GM21786 (cell line): ENCODE data around the gene SMTNL1.
A peak's percentile ranks its signal among the peaks of the same experiment; 100 is the strongest.

Experiments
- ATAC-seq: cut with Tn5 transposase; IDR thresholded peaks from one replicate; pipeline ENCODE4 v1.9.1; 2021; ENCODE audit not compliant: unreplicated experiment

Gene SMTNL1

GRCh38 chr11:57543593-57543992, 6.2 kb downstream of the SMTNL1 start:
- no peak for ATAC-seq

- no peak for ATAC-seq
Measured at GRCh38 chr11:57544566-57544965, 7.2 kb downstream of the SMTNL1 start.

GRCh38 chr11:57545883-57546282, 8.5 kb downstream of the SMTNL1 start:
- ATAC-seq = no peak

- no peak for ATAC-seq
Measured at GRCh38 chr11:57546451-57546850, 9.1 kb downstream of the SMTNL1 start.

GRCh38 chr11:57546869-57547475, 9.6 kb downstream of the SMTNL1 start:
- peak; percentile 56 for ATAC-seq

- peak; percentile 91 for ATAC-seq
Measured at GRCh38 chr11:57547854-57548377, 10.5 kb downstream of the SMTNL1 start.

GRCh38 chr11:57549983-57550382, 12.6 kb downstream of the SMTNL1 start:
- no peak for ATAC-seq

GRCh38 chr11:57551941-57552340, 14.5 kb downstream of the SMTNL1 start:
- no peak for ATAC-seq

GRCh38 chr11:57552479-57552878, 15.1 kb downstream of the SMTNL1 start:
- no peak for ATAC-seq

- ATAC-seq = no peak
Measured at GRCh38 chr11:57555393-57555792, 18.0 kb downstream of the SMTNL1 start.

GRCh38 chr11:57556041-57556440, 18.6 kb downstream of the SMTNL1 start:
- ATAC-seq = no peak

- ATAC-seq = no peak
Measured at GRCh38 chr11:57560146-57560545, 22.8 kb downstream of the SMTNL1 start.

- ATAC-seq = no peak
Measured at GRCh38 chr11:57562596-57562995, 25.2 kb downstream of the SMTNL1 start.

- peak; percentile 62 for ATAC-seq
Measured at GRCh38 chr11:57566005-57566904, 28.9 kb downstream of the SMTNL1 start.

GRCh38 chr11:57566905-57567514, 29.6 kb downstream of the SMTNL1 start:
- peak; percentile 1 for ATAC-seq

- ATAC-seq = peak; percentile 44
Measured at GRCh38 chr11:57567515-57568329, 30.3 kb downstream of the SMTNL1 start, which contains the start of gene UBE2L6. Gene UBE2L6, minus strand, starts transcription at chr11:57567672. Its CDS starts 61 bp downstream, at chr11:57567611.

GRCh38 chr11:57568330-57568766, 31.0 kb downstream of the SMTNL1 start:
- ATAC-seq = peak; percentile 61

- no peak for ATAC-seq
Measured at GRCh38 chr11:57571606-57572005, 34.2 kb downstream of the SMTNL1 start.

GRCh38 chr11:57574061-57574460, 36.7 kb downstream of the SMTNL1 start:
- no peak for ATAC-seq

GRCh38 chr11:57584341-57584740, 46.9 kb downstream of the SMTNL1 start:
- no peak for ATAC-seq

GRCh38 chr11:57585301-57585700, 47.9 kb downstream of the SMTNL1 start:
- ATAC-seq = no peak
